Measurements from ENCODE around the gene DNAJA1.
A peak's percentile ranks its signal among the peaks of the same experiment; 100 is the strongest.
"Not testable (repeated sequence)": the region's sequence is repeated elsewhere in the genome, so short reads cannot be mapped to it uniquely, and the experiment has no call there.

DNAJA1 gene

DNA sequence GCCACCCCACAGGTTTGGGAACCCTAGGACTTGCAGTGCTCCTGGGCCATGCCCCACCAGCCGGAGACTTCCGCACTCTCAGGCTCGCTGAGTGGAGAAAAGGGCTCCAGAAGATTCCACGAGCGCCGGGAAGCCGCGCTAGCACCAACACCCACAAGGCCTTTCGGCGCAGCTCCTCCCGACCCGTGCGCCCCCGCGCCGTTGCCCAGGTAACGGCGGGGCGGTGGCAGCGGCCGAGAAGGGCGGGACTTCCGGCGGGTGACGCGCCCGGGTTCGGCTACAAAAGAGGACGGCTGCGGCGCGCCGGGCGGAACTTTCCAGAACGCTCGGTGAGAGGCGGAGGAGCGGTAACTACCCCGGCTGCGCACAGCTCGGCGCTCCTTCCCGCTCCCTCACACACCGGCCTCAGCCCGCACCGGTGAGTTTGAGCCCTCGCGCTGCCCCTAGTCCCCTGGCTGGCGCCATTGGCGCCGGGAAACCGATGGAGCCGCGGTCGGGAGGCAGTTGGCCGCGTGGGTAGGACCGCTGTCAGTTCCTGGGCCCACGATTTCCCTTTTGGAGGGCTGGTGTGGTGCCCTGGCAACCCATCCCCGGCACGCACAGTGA lies at the start of gene DNAJA1:
DNAJA1 (plus strand) TSS at position 308 of the 606 bp plus-strand sequence. CDS start 1,212 bp downstream, outside the sequence.
- Histone ChIP-seq H3K9ac (ENCODE audit: low read length) (peak within 1 kb of the TSS; percentile 89), H3K27ac (ENCODE audit: low read depth, low read length) (peak within 1 kb of the TSS; percentile 100), H3K36me3 (ENCODE audit: insufficient read depth, low read length) (peaks cover 21% of the 10 kb centered on the region), H3K27me3 (ENCODE audit: control insufficient read depth in 1 of 2, insufficient read depth in 2 of 2, low read length in 2 of 2) (no peaks in the 10 kb centered on the region), H3K4me1 (ENCODE audit: insufficient read depth, low read length) (peaks cover 58% of the 10 kb centered on the region), H3K4me3 (ENCODE audit: low read depth in 1 of 2, low read length in 2 of 2) (peak within 1 kb of the TSS; percentile 79 to 98), H3K9me3 (ENCODE audit: low read length) (no peaks in the 10 kb centered on the region)

GRCh38 chr9:32978051-32978450 lies 47.0 kb upstream of the DNAJA1 start:
- Histone ChIP-seq H3K9me3 (ENCODE audit: low read length) (no peaks in the 10 kb centered on the region), H3K36me3 (ENCODE audit: insufficient read depth, low read length) (peaks cover 32% of the 10 kb centered on the region), H3K4me3 (ENCODE audit: low read depth in 1 of 2, low read length in 2 of 2) (no peak overlapping the region), H3K9ac (ENCODE audit: low read length) (no peak overlapping the region), H3K4me1 (ENCODE audit: insufficient read depth, low read length) (no peaks in the 10 kb centered on the region), H3K27me3 (ENCODE audit: control insufficient read depth in 1 of 2, insufficient read depth in 2 of 2, low read length in 2 of 2) (no peaks in the 10 kb centered on the region), H3K27ac (ENCODE audit: low read depth, low read length) (no peak overlapping the region)

- peaks cover 45% of the 10 kb centered on the region for H3K36me3 ChIP-seq (ENCODE audit: insufficient read depth, low read length)
Measured at GRCh38 chr9:32986971-32987370, 38.1 kb upstream of the DNAJA1 start.

GRCh38 chr9:32989660-32990059 lies 35.4 kb upstream of the DNAJA1 start:
- Histone ChIP-seq H3K4me3 (ENCODE audit: low read depth in 1 of 2, low read length in 2 of 2) (no peak overlapping the region), H3K36me3 (ENCODE audit: insufficient read depth, low read length) (peaks cover 40% of the 10 kb centered on the region), H3K27ac (ENCODE audit: low read depth, low read length) (no peak overlapping the region), H3K9me3 (ENCODE audit: low read length) (no peaks in the 10 kb centered on the region), H3K27me3 (ENCODE audit: control insufficient read depth in 1 of 2, insufficient read depth in 2 of 2, low read length in 2 of 2) (no peaks in the 10 kb centered on the region), H3K4me1 (ENCODE audit: insufficient read depth, low read length) (no peaks in the 10 kb centered on the region), H3K9ac (ENCODE audit: low read length) (no peak overlapping the region)

More at GRCh38 chr9:32986971-32987370, 38.1 kb upstream of the DNAJA1 start:
- H3K4me3 ChIP-seq (ENCODE audit: low read depth in 1 of 2, low read length in 2 of 2) = no peak overlapping the region
- no peaks in the 10 kb centered on the region for H3K27me3 ChIP-seq (ENCODE audit: control insufficient read depth in 1 of 2, insufficient read depth in 2 of 2, low read length in 2 of 2)
- H3K9ac ChIP-seq (ENCODE audit: low read length) = no peak overlapping the region
- no peak overlapping the region for H3K27ac ChIP-seq (ENCODE audit: low read depth, low read length)
- H3K4me1 ChIP-seq (ENCODE audit: insufficient read depth, low read length) = no peaks in the 10 kb centered on the region
- no peaks in the 10 kb centered on the region for H3K9me3 ChIP-seq (ENCODE audit: low read length)

- Histone ChIP-seq H3K4me3 (ENCODE audit: low read depth in 1 of 2, low read length in 2 of 2) (no peak overlapping the region), H3K4me1 (ENCODE audit: insufficient read depth, low read length) (no peaks in the 10 kb centered on the region), H3K27me3 (ENCODE audit: control insufficient read depth in 1 of 2, insufficient read depth in 2 of 2, low read length in 2 of 2) (no peaks in the 10 kb centered on the region), H3K9me3 (ENCODE audit: low read length) (no peaks in the 10 kb centered on the region), H3K27ac (ENCODE audit: low read depth, low read length) (no peak overlapping the region), H3K36me3 (ENCODE audit: insufficient read depth, low read length) (peaks cover 41% of the 10 kb centered on the region), H3K9ac (ENCODE audit: low read length) (no peak overlapping the region)
Measured at GRCh38 chr9:32991897-32992594, 33.0 kb upstream of the DNAJA1 start.

- H3K27ac ChIP-seq (ENCODE audit: low read depth, low read length) = no peak overlapping the region
- peaks cover 37% of the 10 kb centered on the region for H3K36me3 ChIP-seq (ENCODE audit: insufficient read depth, low read length)
Measured at GRCh38 chr9:32992595-32993238, 32.4 kb upstream of the DNAJA1 start.

GRCh38 chr9:33000682-33001055 lies 24.4 kb upstream of the DNAJA1 start:
- H3K9me3 ChIP-seq (ENCODE audit: low read length); H3K4me1 ChIP-seq (ENCODE audit: insufficient read depth, low read length); H3K27me3 ChIP-seq (ENCODE audit: control insufficient read depth in 1 of 2, insufficient read depth in 2 of 2, low read length in 2 of 2); H3K9ac ChIP-seq (ENCODE audit: low read length): not testable (repeated sequence)
- H3K27ac ChIP-seq (ENCODE audit: low read depth, low read length) = peak overlapping the region; percentile 87
- H3K36me3 ChIP-seq (ENCODE audit: insufficient read depth, low read length) = peaks cover 12% of the 10 kb centered on the region
- H3K4me3 ChIP-seq (ENCODE audit: low read depth in 1 of 2, low read length in 2 of 2) = peak overlapping the region in 1 of 2 donors; percentile 93

More at GRCh38 chr9:32992595-32993238, 32.4 kb upstream of the DNAJA1 start:
- H3K4me3 ChIP-seq (ENCODE audit: low read depth in 1 of 2, low read length in 2 of 2) = no peak overlapping the region
- H3K4me1 ChIP-seq (ENCODE audit: insufficient read depth, low read length) = no peaks in the 10 kb centered on the region
- H3K9ac ChIP-seq (ENCODE audit: low read length) = no peak overlapping the region
- H3K9me3 ChIP-seq (ENCODE audit: low read length) = no peaks in the 10 kb centered on the region
- no peaks in the 10 kb centered on the region for H3K27me3 ChIP-seq (ENCODE audit: control insufficient read depth in 1 of 2, insufficient read depth in 2 of 2, low read length in 2 of 2)

GRCh38 chr9:33005335-33005734 lies 19.7 kb upstream of the DNAJA1 start:
- not testable (repeated sequence) for H3K27ac ChIP-seq (ENCODE audit: low read depth, low read length); H3K27me3 ChIP-seq (ENCODE audit: control insufficient read depth in 1 of 2, insufficient read depth in 2 of 2, low read length in 2 of 2); H3K36me3 ChIP-seq (ENCODE audit: insufficient read depth, low read length); H3K9me3 ChIP-seq (ENCODE audit: low read length); H3K9ac ChIP-seq (ENCODE audit: low read length); H3K4me1 ChIP-seq (ENCODE audit: insufficient read depth, low read length); H3K4me3 ChIP-seq (ENCODE audit: low read depth in 1 of 2, low read length in 2 of 2)

GRCh38 chr9:33007755-33008154 lies 17.3 kb upstream of the DNAJA1 start:
- Histone ChIP-seq H3K27ac (ENCODE audit: low read depth, low read length) (no peak overlapping the region), H3K4me3 (ENCODE audit: low read depth in 1 of 2, low read length in 2 of 2) (no peak overlapping the region), H3K27me3 (ENCODE audit: control insufficient read depth in 1 of 2, insufficient read depth in 2 of 2, low read length in 2 of 2) (no peaks in the 10 kb centered on the region), H3K36me3 (ENCODE audit: insufficient read depth, low read length) (no peaks in the 10 kb centered on the region), H3K4me1 (ENCODE audit: insufficient read depth, low read length) (no peaks in the 10 kb centered on the region), H3K9me3 (ENCODE audit: low read length) (no peaks in the 10 kb centered on the region), H3K9ac (ENCODE audit: low read length) (no peak overlapping the region)

DNA sequence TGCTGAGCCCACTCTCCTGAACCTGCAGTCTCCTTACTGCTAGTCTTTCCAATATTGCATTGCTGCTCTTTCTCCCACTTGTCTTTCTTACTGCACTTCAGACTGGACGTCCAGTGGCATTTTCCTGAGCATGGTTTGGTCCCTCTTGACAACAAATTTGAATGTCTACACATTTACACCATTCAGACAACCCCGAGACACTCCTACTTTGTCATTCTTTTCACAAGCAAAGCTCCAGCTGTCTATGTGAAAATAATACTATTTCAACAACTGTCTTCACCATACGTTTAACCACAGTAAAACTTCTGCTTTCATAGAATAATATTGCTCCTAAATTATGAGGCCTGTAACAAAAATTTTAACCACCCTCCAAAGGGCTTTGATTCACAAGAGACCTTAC lies 13.2 kb upstream of the DNAJA1 start:
- Histone ChIP-seq H3K36me3 (ENCODE audit: insufficient read depth, low read length) (no peaks in the 10 kb centered on the region), H3K4me3 (ENCODE audit: low read depth in 1 of 2, low read length in 2 of 2) (no peak overlapping the region)

DNA sequence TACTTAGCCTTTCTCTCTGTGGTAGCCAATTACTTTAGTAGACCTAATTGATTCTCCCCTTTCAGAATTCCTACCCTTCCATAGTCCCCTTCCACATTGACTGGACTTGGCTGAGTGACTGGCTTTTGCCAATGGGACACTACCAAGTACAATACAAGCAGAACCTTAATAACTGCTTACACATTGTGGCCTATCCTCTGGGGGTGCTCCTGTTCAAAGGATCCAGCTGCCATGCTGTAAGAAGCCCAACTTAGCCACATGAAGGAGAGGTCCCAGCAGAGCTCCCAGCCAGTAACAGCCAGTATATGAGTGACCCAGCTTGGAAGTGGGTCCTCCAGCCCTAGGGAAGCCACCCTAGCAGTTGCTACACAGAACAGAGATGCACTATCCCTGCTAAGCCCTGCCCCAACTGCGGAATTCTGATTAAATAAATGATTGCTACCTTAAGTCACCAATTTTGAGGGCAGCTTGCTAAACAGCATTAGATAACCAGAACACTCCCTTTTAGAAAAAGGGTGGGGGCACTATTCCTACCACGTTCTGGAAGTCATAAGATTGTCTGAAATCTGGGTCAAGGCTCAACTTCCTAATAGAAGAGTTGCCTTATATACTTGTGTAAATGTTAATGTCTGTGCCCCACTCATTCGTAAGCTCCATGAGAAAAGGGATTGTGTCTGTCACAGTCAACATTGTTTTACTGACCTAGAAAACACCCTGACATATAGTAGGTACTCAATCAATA lies 12.6 kb upstream of the DNAJA1 start:
- Histone ChIP-seq H3K9ac (ENCODE audit: low read length) (no peak overlapping the region), H3K4me3 (ENCODE audit: low read depth in 1 of 2, low read length in 2 of 2) (no peak overlapping the region), H3K27ac (ENCODE audit: low read depth, low read length) (no peak overlapping the region), H3K9me3 (ENCODE audit: low read length) (no peaks in the 10 kb centered on the region), H3K36me3 (ENCODE audit: insufficient read depth, low read length) (no peaks in the 10 kb centered on the region), H3K27me3 (ENCODE audit: control insufficient read depth in 1 of 2, insufficient read depth in 2 of 2, low read length in 2 of 2) (no peaks in the 10 kb centered on the region), H3K4me1 (ENCODE audit: insufficient read depth, low read length) (no peaks in the 10 kb centered on the region)

More for the DNA sequence above, 13.2 kb upstream of the DNAJA1 start:
- Histone ChIP-seq H3K9ac (ENCODE audit: low read length) (no peak overlapping the region), H3K9me3 (ENCODE audit: low read length) (no peaks in the 10 kb centered on the region), H3K27ac (ENCODE audit: low read depth, low read length) (no peak overlapping the region), H3K4me1 (ENCODE audit: insufficient read depth, low read length) (no peaks in the 10 kb centered on the region), H3K27me3 (ENCODE audit: control insufficient read depth in 1 of 2, insufficient read depth in 2 of 2, low read length in 2 of 2) (no peaks in the 10 kb centered on the region)

Data from muscle layer of colon (tissue), 2 donors.